ENCODE data around the gene BOD1L1.

BOD1L1 gene

DNA sequence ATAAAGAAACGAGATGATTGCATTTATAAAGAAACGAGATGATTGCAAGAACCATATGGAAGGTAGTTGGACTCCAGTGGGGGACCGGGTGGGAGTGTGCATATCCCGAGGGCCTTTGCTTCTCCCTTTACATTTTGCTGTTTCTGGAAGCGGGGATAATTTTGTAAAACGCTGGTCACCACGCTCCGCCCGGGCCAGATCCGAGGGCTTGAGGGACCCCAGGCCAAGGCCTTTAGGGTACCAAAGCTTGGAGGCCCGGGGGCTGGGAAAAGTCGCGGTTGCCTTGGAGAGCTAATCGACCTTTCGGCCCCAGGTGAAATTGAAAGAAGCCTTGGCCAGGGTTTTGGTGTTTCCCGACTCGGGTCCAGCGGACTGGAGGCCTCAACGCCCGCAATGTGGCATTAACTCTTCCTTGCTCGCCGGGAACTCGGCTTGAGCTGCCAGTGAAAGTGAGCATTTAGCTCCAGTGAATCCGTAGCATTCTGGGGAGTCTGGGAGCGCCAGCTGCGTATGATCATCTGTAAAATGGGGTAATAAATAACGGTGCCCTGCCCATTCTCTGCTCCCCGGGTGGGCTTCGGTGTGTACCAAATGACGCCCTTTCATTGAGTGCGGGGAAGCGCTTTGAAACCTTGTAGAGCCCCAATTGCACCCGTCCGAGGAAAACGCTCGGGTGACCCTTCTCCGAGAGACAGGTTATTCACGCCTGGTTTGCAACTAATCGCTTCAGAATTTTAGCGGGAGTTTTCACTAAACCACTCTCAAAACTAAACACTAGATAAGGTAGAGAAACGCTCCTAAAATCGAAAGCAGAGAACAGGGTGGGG is 87.7 kb downstream of the BOD1L1 start:
- no peak for DNase-seq (ENCODE audit: low read depth in 2 of 2)

DNA sequence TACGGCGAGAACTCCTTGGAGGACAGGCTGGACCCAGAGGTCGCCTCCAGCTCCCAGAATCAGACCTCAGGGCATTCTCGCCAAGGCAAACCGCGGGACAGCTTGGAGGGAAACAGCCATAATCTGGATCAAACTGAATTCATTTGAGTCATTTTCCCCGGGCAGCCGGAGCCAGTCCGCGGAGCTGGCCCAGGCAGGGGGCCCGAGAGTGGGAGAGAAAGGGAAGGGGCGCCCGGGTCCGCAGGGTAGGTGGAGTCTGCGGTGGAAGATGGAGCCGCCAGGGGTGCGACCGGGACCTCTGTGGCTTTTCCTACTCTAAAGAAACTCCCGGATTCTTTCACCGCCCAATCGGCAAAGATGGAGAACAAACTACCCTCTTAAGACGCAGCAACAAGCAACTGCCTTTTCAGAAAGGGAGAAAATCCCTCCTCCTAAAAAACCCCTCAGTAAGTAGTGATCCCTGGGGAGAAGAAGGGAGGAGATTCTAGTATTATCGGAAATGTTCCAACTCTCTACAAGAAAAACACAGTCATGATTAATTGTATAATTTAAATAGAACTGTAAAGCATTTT is 88.4 kb downstream of the BOD1L1 start:
- DNase-seq (ENCODE audit: low read depth in 2 of 2), result no peak

- no peak for DNase-seq (ENCODE audit: low read depth in 2 of 2)
Measured at GRCh38 chr4:13538427-13538973, 89.0 kb downstream of the BOD1L1 start.

GRCh38 chr4:13537832-13538177 is 89.7 kb downstream of the BOD1L1 start:
- DNase-seq (ENCODE audit: low read depth in 2 of 2), result no peak

- no peak for DNase-seq (ENCODE audit: low read depth in 2 of 2)
Measured at GRCh38 chr4:13537011-13537831, 90.3 kb downstream of the BOD1L1 start.

GRCh38 chr4:13536607-13537006 is 90.9 kb downstream of the BOD1L1 start:
- DNase-seq (ENCODE audit: low read depth in 2 of 2), result no peak

GRCh38 chr4:13535708-13536361 is 91.7 kb downstream of the BOD1L1 start:
- DNase-seq (ENCODE audit: low read depth in 2 of 2), result no peak

- no peak for DNase-seq (ENCODE audit: low read depth in 2 of 2)
Measured at GRCh38 chr4:13535118-13535517, 92.4 kb downstream of the BOD1L1 start.

DNA sequence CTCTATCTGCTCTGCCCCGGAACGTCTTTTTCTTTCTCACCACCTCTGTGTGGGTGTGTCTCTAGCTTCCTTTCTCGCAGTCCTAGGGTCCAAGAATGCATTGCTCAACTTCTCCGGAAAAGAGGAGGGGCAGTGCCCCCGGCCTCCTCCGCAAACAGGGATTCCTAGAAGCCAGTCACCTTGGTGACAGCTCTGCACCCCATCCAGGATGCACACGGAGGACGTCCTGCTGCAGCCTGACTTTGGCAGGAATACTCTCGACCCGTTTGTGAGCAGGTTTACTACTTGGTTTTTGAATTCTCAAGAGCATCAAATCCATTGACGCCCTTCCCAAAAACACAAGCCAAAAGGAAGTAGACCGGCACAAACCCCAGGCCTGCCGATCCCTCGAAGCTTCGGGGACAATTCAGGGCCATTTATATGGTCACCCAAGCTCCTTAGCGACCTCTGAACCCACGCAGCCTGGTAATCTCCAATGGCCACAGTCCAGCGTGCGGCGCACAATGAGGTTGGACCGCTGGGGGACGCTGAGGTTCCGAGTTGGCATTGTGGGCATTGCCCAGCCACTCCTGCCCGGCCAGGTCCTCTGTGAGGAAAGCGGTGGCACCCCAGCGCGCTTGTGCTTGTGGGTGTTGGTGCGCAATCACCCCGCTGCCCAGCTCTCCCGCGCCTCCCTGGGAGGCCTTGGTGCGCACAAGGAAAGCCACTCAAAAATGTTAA is 93.0 kb downstream of the BOD1L1 start:
- no peak for DNase-seq (ENCODE audit: low read depth in 2 of 2)

DNA sequence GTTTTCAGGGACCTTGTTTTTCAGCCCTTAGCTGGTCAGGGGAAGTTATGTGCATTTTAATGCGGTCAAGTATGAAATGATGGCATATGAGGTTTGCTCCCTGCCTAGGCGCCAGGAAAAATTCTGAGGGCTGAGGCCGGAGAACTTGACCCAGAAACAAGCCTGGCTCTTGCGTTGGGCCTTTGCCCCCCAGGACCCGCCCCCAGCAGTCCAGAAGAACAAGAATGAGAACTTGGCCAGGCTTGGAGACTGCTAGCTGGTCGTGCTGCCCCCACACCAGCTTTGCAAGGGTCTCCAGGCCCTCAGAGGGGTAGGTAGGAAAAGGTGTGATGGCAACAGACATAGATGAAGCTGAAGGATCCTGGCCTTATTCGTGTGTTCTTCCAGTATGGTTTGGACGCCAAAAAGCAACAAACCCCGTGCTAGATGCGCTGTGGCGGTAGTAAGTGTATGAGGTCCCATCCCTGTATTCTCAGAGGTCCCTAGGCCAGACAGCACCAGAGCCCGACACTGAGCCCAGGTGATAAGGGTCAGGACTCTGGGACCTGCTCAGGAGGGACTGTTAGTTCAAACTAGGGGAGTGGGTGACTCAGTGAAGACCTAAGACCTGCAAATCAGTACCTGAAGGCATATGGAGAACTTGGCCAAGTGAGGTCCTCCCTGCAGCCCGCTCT is 93.7 kb downstream of the BOD1L1 start:
- DNase-seq (ENCODE audit: low read depth in 2 of 2), result no peak

DNA sequence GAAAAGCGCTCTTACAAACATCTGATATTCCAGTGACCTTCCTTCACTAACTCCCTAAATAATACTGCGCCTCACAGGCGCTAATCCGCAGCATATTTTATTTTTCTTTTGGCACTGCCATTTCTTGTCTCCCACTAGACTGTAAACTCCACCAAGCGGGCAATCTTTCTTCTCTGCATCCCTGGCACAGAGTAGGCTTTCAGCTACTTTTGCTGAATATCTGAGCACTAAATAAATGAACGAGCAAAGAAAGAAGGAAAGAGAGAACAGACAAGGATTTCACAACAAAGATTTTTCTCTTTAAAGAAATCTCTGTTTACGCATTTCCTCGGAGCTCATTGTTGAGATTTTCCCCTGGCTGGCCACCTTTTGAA is 95.9 kb downstream of the BOD1L1 start:
- no peak for DNase-seq (ENCODE audit: low read depth in 2 of 2)

GRCh38 chr4:13530823-13531624 is 96.5 kb downstream of the BOD1L1 start:
- DNase-seq (ENCODE audit: low read depth in 2 of 2), result no peak

GRCh38 chr4:13529128-13529919 is 98.2 kb downstream of the BOD1L1 start:
- DNase-seq (ENCODE audit: low read depth in 2 of 2), result no peak

- DNase-seq (ENCODE audit: low read depth in 2 of 2), result no peak
Measured at GRCh38 chr4:13528821-13529127, 98.8 kb downstream of the BOD1L1 start.

DNA sequence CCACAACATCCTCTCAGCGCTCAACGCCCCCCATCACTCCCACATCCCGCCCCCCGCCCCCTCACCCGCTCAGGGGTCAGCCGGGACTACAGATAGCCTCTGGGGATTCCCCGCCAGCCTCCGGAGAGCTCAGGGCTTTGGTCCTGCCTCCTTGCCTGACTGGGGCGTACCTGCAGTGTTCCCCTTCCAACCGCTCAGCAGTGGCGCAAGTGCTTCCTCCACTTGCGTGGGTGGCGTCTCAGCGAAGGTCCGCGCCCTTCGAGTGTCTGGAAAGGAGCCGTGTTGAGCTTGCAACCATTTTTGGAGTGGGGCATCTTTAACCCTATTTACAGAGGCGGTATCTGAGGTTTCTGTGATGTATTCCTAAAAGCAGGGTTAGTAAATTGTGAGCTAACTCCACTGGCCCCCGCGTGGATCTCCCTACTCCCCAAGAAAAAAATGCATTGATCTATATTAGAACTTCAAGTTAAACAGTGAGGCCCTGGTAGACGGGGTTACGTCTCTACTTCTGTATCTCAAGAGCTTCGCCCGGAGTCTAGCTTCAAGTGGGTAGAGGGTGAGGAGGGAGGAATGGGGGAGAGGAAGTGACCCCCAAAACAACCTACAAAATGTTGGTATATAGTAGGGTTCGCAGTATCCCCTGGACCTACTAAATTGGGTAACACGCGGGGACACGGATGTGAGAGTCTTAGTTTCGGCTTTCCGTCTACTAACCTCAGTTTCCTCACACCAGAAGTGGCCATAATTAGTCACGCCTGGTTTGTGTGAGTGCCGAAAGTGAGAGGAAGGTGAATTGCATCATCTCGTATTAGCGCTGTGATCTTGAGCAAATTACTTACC is 99.3 kb downstream of the BOD1L1 start:
- DNase-seq (ENCODE audit: low read depth in 2 of 2), result no peak

DNA sequence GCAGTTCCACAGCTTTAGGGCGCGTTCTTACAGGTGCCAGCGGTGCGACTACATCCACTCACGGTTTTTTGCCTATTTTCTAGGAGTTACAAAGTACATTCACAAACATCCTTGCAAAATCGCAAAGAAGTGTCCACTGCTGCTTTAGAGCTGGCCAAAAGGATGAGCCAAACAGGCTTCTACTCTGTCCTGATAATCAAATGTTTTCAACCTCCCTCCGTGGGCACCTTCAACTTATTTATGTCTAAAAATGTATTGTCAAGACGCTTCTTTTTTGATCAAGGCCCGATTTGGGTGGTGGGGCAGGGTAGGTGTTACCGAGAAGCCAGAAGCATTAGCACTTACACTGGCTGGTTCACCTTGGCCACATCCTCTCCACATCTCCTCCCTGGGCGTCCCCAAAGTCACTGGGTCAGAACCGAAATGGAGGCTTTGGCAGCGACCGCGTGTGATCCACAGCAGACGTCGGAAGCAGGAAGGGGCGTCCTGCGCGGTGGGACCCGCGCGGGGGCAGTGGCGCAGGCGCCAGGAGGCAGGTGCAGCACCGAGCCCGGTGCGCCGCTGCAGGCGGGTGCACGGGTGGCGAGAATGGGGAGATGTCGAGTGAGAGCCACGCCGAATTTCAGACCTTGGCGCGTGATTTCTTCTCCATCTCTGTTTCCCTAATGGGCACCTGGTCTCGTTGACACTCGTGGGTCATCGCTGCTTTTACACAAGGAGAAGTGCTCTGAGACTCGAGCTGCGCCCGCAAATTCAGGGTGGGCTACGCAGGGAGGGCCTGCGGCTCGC is 100.1 kb downstream of the BOD1L1 start:
- DNase-seq (ENCODE audit: low read depth in 2 of 2), result no peak

- no peak for DNase-seq (ENCODE audit: low read depth in 2 of 2)
Measured at GRCh38 chr4:13526658-13527057, 100.9 kb downstream of the BOD1L1 start.

All from activated CD8-positive, alpha-beta memory T cell treated with anti-CD3 and anti-CD28 coated beads for 4 hours (primary cell).